GM23338 (cell line): Measurements from ENCODE around the gene PDHX. TPM values are rescaled to one million over a fixed set of nuclear protein-coding genes. Genes with fewer than 3 reads are reported as not detected.

Experiments
- ATAC-seq: fragments of 200-7000 bp; cut with Tn5 transposase; 3 replicates; pipeline ENCODE4 v1.9.1; 2020
- DNase-seq: peaks from one replicate; pipeline ENCODE4 v3.0.0-alpha.2; 2015; ENCODE audit warnings: low spot score
- H2AFZ ChIP-seq: fragments of 200-600 bp; sonication (generic); 2 replicates; pipeline ENCODE4 v1.8.0; 2016; ENCODE audit warnings: antibody characterized with exemption, mild to moderate bottlenecking, moderate library complexity
- H3F3A ChIP-seq: fragments of 200-600 bp; sonication (generic); replicated peaks from 2 replicates; pipeline ENCODE4 v1.8.0; 2017; ENCODE audit warnings: antibody characterized with exemption, mixed run types, low read depth
- H3K27ac ChIP-seq: fragments of 200-600 bp; sonication (generic); 2 replicates; pipeline ENCODE4 v1.6.1; 2016; ENCODE audit warnings: low read depth
- H3K27me3 ChIP-seq: fragments of 200-600 bp; sonication (generic); 2 replicates; pipeline ENCODE4 v1.8.0; 2016; ENCODE audit warnings: mild to moderate bottlenecking, mixed run types, moderate library complexity; ENCODE audit not compliant: insufficient read depth
- H3K36me3 ChIP-seq: fragments of 200-600 bp; sonication (generic); 2 replicates; pipeline ENCODE4 v1.8.0; 2016; ENCODE audit warnings: mild to moderate bottlenecking; ENCODE audit not compliant: insufficient read depth
- H3K4me1 ChIP-seq: fragments of 200-600 bp; sonication (generic); 2 replicates; pipeline ENCODE4 v1.8.0; 2016; ENCODE audit warnings: mild to moderate bottlenecking, moderate library complexity; ENCODE audit not compliant: insufficient read depth
- H3K4me2 ChIP-seq: fragments of 200-600 bp; sonication (generic); 2 replicates; pipeline ENCODE4 v1.7.1; 2017; ENCODE audit warnings: mixed run types
- H3K4me3 ChIP-seq: fragments of 200-600 bp; sonication (generic); 2 replicates; pipeline ENCODE4 v1.6.1; 2016; ENCODE audit warnings: mixed run types
- H3K79me2 ChIP-seq: fragments of 200-600 bp; sonication (generic); replicated peaks from 2 replicates; pipeline ENCODE4 v1.8.0; 2017; ENCODE audit warnings: mild to moderate bottlenecking; ENCODE audit not compliant: insufficient read depth
- H3K9me2 ChIP-seq: fragments of 200-600 bp; sonication (generic); 2 replicates; pipeline ENCODE4 v1.8.0; 2017; ENCODE audit not compliant: insufficient read depth
- H4K20me1 ChIP-seq: fragments of 200-600 bp; sonication (generic); replicated peaks from 2 replicates; pipeline ENCODE4 v1.8.0; 2017; ENCODE audit warnings: mild to moderate bottlenecking; ENCODE audit not compliant: insufficient read depth
- H3K27ac Mint-ChIP-seq: 2 replicates; pipeline ENCODE4 v1.8.0; 2020; ENCODE audit warnings: inconsistent platforms, mild to moderate bottlenecking, moderate library complexity, mixed read lengths
- H3K27me3 Mint-ChIP-seq: 3 replicates; pipeline ENCODE4 v1.8.0; 2022; ENCODE audit warnings: low read depth, mild to moderate bottlenecking, moderate library complexity, mixed read lengths, inconsistent platforms; ENCODE audit not compliant: insufficient read depth, poor library complexity
- H3K36me3 Mint-ChIP-seq: 3 replicates; pipeline ENCODE4 v1.8.0; 2021; ENCODE audit warnings: low read depth, mild to moderate bottlenecking, inconsistent platforms, moderate library complexity, mixed read lengths
- H3K4me1 Mint-ChIP-seq: 3 replicates; pipeline ENCODE4 v1.8.0; 2020; ENCODE audit warnings: mild to moderate bottlenecking, inconsistent platforms, mixed read lengths
- H3K4me3 Mint-ChIP-seq: 3 replicates; pipeline ENCODE4 v1.8.0; 2021; ENCODE audit warnings: moderate library complexity, mild to moderate bottlenecking, inconsistent platforms, mixed read lengths
- H3K9me3 Mint-ChIP-seq: 3 replicates; pipeline ENCODE4 v1.8.0; 2020; ENCODE audit warnings: moderate library complexity, mild to moderate bottlenecking, inconsistent platforms, mixed read lengths
- CREB1 ChIP-seq: fragments of 250-450 bp; sonication (Bioruptor Pico); IDR thresholded peaks from 2 replicates; pipeline ENCODE4 v1.5.0; 2020; ENCODE audit warnings: low read depth, mild to moderate bottlenecking, moderate library complexity
- EZH2phosphoT487 ChIP-seq: fragments of 200-600 bp; sonication (generic); IDR thresholded peaks from one replicate; pipeline ENCODE4 v1.8.1; 2018; ENCODE audit warnings: antibody characterized with exemption; ENCODE audit not compliant: unreplicated experiment
- POLR2AphosphoS5 ChIP-seq: IDR thresholded peaks from 2 replicates; pipeline ENCODE4 v1.6.1; 2016; ENCODE audit warnings: antibody characterized with exemption, low read depth
- STAT1 ChIP-seq: IDR thresholded peaks from one replicate; pipeline ENCODE4 v1.6.1; 2016; ENCODE audit warnings: antibody characterized with exemption; ENCODE audit not compliant: unreplicated experiment
- ZNF331 ChIP-seq: fragments of 250-450 bp; sonication (Bioruptor Pico); IDR thresholded peaks from 2 replicates; pipeline ENCODE4 v1.5.0; 2020; ENCODE audit warnings: low read depth, mild to moderate bottlenecking, moderate library complexity
- polyA plus RNA-seq: library from polyadenylated mRNA; unstranded; fragments of >200 nt; fragmentation: Nextera tagmentation; extraction: Ambion mirVana; gene quantifications from 2 replicates; pipeline ENCODE4 v1.2.1, GENCODE V29; 2016
- total RNA-seq: library from RNA; depleted of rRNA; stranded (reverse); fragments of >200 nt; shearing (Covaris generic); gene quantifications from 2 replicates; pipeline ENCODE4 v1.2.3, GENCODE V29; 2014
- TF ChIP-seq, protein P1 (sequence below): IDR thresholded peaks from one replicate; pipeline ENCODE4 v1.6.1; 2018; ENCODE audit warnings: antibody characterized with exemption; ENCODE audit not compliant: unreplicated experiment
- TF ChIP-seq, protein P2 (sequence below), 2 experiments: fragments of 200-600 bp in 1 of 2; sonication (generic) in 1 of 2; conservative IDR thresholded peaks; 2 replicates each; pipeline versions ENCODE4 v1.5.1 to v1.6.1; 2016 to 2017; ENCODE audit warnings: antibody characterized with exemption in 2 of 2, low read depth in 2 of 2, mild to moderate bottlenecking in 2 of 2, moderate library complexity in 1 of 2
- TF ChIP-seq, protein P3 (sequence below): IDR thresholded peaks from 2 replicates; pipeline ENCODE4 v1.6.1; 2016; ENCODE audit warnings: antibody characterized with exemption

The PDHX gene
- total and polyA plus RNA-seq, 2 experiments from 2014 or later, result 36.9 to 40.2 TPM

DNA sequence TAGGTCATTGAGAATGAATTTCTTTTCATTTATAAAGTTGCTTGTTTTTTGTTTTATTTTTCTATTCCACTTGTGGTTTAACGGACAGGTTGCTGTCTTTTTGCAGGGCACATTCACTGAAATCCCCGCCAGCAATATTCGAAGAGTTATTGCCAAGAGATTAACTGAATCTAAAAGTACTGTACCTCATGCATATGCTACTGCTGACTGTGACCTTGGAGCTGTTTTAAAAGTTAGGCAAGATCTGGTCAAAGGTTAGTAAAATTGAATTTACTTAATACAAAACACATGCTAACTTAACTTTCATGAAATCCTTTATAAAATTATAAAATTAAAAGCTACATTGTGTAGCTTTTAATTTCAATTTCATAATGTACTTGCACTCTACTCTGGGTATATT is 53.6 kb downstream of the PDHX start (continued):
- TF ChIP-seq, protein P1, sequence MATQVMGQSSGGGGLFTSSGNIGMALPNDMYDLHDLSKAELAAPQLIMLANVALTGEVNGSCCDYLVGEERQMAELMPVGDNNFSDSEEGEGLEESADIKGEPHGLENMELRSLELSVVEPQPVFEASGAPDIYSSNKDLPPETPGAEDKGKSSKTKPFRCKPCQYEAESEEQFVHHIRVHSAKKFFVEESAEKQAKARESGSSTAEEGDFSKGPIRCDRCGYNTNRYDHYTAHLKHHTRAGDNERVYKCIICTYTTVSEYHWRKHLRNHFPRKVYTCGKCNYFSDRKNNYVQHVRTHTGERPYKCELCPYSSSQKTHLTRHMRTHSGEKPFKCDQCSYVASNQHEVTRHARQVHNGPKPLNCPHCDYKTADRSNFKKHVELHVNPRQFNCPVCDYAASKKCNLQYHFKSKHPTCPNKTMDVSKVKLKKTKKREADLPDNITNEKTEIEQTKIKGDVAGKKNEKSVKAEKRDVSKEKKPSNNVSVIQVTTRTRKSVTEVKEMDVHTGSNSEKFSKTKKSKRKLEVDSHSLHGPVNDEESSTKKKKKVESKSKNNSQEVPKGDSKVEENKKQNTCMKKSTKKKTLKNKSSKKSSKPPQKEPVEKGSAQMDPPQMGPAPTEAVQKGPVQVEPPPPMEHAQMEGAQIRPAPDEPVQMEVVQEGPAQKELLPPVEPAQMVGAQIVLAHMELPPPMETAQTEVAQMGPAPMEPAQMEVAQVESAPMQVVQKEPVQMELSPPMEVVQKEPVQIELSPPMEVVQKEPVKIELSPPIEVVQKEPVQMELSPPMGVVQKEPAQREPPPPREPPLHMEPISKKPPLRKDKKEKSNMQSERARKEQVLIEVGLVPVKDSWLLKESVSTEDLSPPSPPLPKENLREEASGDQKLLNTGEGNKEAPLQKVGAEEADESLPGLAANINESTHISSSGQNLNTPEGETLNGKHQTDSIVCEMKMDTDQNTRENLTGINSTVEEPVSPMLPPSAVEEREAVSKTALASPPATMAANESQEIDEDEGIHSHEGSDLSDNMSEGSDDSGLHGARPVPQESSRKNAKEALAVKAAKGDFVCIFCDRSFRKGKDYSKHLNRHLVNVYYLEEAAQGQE, result no peak
- TF ChIP-seq, protein P2, sequence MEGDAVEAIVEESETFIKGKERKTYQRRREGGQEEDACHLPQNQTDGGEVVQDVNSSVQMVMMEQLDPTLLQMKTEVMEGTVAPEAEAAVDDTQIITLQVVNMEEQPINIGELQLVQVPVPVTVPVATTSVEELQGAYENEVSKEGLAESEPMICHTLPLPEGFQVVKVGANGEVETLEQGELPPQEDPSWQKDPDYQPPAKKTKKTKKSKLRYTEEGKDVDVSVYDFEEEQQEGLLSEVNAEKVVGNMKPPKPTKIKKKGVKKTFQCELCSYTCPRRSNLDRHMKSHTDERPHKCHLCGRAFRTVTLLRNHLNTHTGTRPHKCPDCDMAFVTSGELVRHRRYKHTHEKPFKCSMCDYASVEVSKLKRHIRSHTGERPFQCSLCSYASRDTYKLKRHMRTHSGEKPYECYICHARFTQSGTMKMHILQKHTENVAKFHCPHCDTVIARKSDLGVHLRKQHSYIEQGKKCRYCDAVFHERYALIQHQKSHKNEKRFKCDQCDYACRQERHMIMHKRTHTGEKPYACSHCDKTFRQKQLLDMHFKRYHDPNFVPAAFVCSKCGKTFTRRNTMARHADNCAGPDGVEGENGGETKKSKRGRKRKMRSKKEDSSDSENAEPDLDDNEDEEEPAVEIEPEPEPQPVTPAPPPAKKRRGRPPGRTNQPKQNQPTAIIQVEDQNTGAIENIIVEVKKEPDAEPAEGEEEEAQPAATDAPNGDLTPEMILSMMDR (conservative IDR thresholded peaks at IDR 0.05; ENCODE audit: low read depth in 2 of 2), result no peak
- TF ChIP-seq STAT1, result no peak
- TF ChIP-seq, protein P3, sequence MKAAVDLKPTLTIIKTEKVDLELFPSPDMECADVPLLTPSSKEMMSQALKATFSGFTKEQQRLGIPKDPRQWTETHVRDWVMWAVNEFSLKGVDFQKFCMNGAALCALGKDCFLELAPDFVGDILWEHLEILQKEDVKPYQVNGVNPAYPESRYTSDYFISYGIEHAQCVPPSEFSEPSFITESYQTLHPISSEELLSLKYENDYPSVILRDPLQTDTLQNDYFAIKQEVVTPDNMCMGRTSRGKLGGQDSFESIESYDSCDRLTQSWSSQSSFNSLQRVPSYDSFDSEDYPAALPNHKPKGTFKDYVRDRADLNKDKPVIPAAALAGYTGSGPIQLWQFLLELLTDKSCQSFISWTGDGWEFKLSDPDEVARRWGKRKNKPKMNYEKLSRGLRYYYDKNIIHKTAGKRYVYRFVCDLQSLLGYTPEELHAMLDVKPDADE, result no peak
- no peak for TF ChIP-seq CREB1 (CRISPR knock-in tag)
- no peak for TF ChIP-seq POLR2AphosphoS5
- TF ChIP-seq EZH2phosphoT487, result no peak
- no peak for TF ChIP-seq ZNF331

DNA sequence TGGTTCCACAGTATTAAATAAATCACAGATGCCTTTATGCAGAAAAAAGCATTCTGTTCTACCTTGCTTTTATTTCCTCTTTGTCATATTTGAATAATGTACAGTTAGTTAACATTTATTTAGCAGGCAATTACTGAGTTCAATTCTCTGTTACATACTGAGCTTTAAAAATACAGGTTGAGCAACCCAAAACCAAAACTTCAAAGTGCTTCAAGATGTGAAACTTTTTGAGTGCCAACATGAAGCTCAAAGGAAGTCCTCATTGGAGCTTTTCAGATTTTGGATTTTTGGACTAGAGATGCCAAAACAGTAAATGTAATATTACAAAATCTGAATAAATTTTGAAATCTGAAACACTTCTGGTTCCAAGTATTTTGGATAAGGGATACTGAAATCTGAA is 54.1 kb downstream of the PDHX start:
- Histone ChIP-seq H3K9me2 (no peaks in the 10 kb centered on the region), H3K4me3 (no peak overlapping the region), H3K4me1 (peaks cover 2% of the 10 kb centered on the region; the same call in 1 of the 2 replicates), H3K79me2 (no peaks in the 10 kb centered on the region), H3F3A (no peaks in the 10 kb centered on the region), H3K27ac (no peak overlapping the region), H2AFZ (no peak overlapping the region), H3K36me3 (peaks cover 5% of the 10 kb centered on the region; the same call in 1 of the 2 replicates), H4K20me1 (no peaks in the 10 kb centered on the region), H3K27me3 (no peaks in the 10 kb centered on the region), H3K4me2 (no peak overlapping the region)
- H3K36me3 Mint-ChIP-seq, result peaks cover 49% of the 10 kb centered on the region
- TF ChIP-seq POLR2AphosphoS5, result no peak
- TF ChIP-seq, protein P1, result no peak
- no peak overlapping the region for H3K4me3 Mint-ChIP-seq
- no peaks in the 10 kb centered on the region for H3K9me3 Mint-ChIP-seq
- ATAC-seq, result no peak
- DNase-seq, result no peak
- H3K4me1 Mint-ChIP-seq, result peaks cover 4% of the 10 kb centered on the region; the same call in 2 of the 3 replicates
- no peak overlapping the region for H3K27ac Mint-ChIP-seq
- peaks cover 1% of the 10 kb centered on the region for H3K27me3 Mint-ChIP-seq
